A549 (cell line): Measurements from ENCODE around the gene HIF1AN. TPM values are rescaled to one million over a fixed set of nuclear protein-coding genes. Genes with fewer than 3 reads are reported as not detected.

Source experiments
- ATAC-seq, 2 experiments: fragments of 200-7000 bp in 1 of 2; fragments of >200 bp in 1 of 2; cut with Nextera tagmentation in 1 of 2; cut with Tn5 transposase in 1 of 2; 3 replicates each; pipeline versions ENCODE4 v1.8.0 to v1.9.1; 2018 to 2020; ENCODE audit warnings: mild to moderate bottlenecking in 1 of 2, moderate library complexity in 1 of 2
- CTCF ChIA-PET: fragments of 300-600 bp; sonication (Branson Sonifier 250); formaldehyde crosslinking; extraction: SDS; loops from one replicate; lab custom pipeline; 2021; ENCODE audit warnings: antibody characterized with exemption, inconsistent platforms; lab: Yijun Ruan, JAX
- POLR2A ChIA-PET: fragments of 350-600 bp; formaldehyde crosslinking; extraction: SDS; loops from one replicate; lab custom pipeline; 2021; ENCODE audit warnings: antibody characterized with exemption, inconsistent platforms; lab: Yijun Ruan, JAX
- DNase-seq, 2 experiments: peaks; one replicate each; pipeline versions ENCODE4 v3.0.0 to v3.0.0-alpha.2; 2011 to 2016; ENCODE audit warnings: low read depth in 1 of 2, low spot score in 1 of 2
- FAIRE-seq: peaks from 2 replicates; lab custom pipeline; 2011; peaks lifted over from hg19 to GRCh38; lab: Jason Lieb, UNC
- H3K27ac ChIP-seq, 2 experiments: fragments of >200 bp; sonication (Bioruptor Twin); formaldehyde crosslinking; 3 replicates each; pipeline ENCODE4 v1.5.1; 2016 to 2017
- H3K4me1 ChIP-seq: fragments of >200 bp; sonication (Bioruptor Twin); formaldehyde crosslinking; 3 replicates; pipeline ENCODE4 v1.6.1; 2016
- H3K4me2 ChIP-seq: fragments of >200 bp; sonication (Bioruptor Twin); formaldehyde crosslinking; 3 replicates; pipeline ENCODE4 v1.6.1; 2016
- H3K4me3 ChIP-seq: fragments of >200 bp; sonication (Bioruptor Twin); formaldehyde crosslinking; 3 replicates; pipeline ENCODE4 v1.5.1; 2016
- H3K9me3 ChIP-seq: fragments of >200 bp; sonication (Bioruptor Twin); formaldehyde crosslinking; 3 replicates; pipeline ENCODE4 v1.6.1; 2016
- CBX2 ChIP-seq: fragments of 200-600 bp; sonication (generic); IDR thresholded peaks from 2 replicates; pipeline ENCODE4 v1.6.1; 2016; ENCODE audit warnings: low read depth, mild to moderate bottlenecking, borderline replicate concordance
- CBX8 ChIP-seq: fragments of 200-600 bp; sonication (generic); IDR thresholded peaks from 2 replicates; pipeline ENCODE4 v1.6.1; 2016
- CEBPB ChIP-seq, 2 experiments: fragments of >200 bp in 1 of 2; sonication (Bioruptor Twin) in 1 of 2; formaldehyde crosslinking in 1 of 2; IDR thresholded peaks; 2 replicates each; pipeline ENCODE4 v1.6.1; 2012 to 2016
- CHD2 ChIP-seq: fragments of 150-350 bp; IDR thresholded peaks from 2 replicates; pipeline ENCODE4 v1.6.1; 2014; ENCODE audit warnings: low read length; ENCODE audit not compliant: partially characterized antibody
- CHD4 ChIP-seq: fragments of 200-600 bp; sonication (generic); IDR thresholded peaks from 2 replicates; pipeline ENCODE4 v1.6.1; 2016; ENCODE audit warnings: antibody characterized with exemption, mild to moderate bottlenecking, borderline replicate concordance
- EHF ChIP-seq: fragments of 250-450 bp; sonication (Bioruptor Pico); IDR thresholded peaks from 2 replicates; pipeline ENCODE4 v1.5.0; 2020; ENCODE audit warnings: mild to moderate bottlenecking
- EP300 ChIP-seq, 2 experiments: fragments of >200 bp; sonication (Bioruptor Twin); formaldehyde crosslinking; IDR thresholded peaks; 2 replicates in 1 of 2; 3 replicates in 1 of 2; pipeline ENCODE4 v1.6.1; 2016 to 2017
- FOSB ChIP-seq: fragments of 250-450 bp; sonication (Bioruptor Pico); IDR thresholded peaks from 2 replicates; pipeline ENCODE4 v1.5.0; 2020; ENCODE audit warnings: mild to moderate bottlenecking, moderate library complexity
- FOSL2 ChIP-seq, 2 experiments: fragments of 450-650 bp in 1 of 2; fragments of >200 bp in 1 of 2; sonication (Bioruptor Twin) in 1 of 2; formaldehyde crosslinking; IDR thresholded peaks; 2 replicates each; pipeline versions ENCODE4 v1.5.0 to v1.6.1; 2016 to 2020; ENCODE audit warnings: mild to moderate bottlenecking in 1 of 2, moderate library complexity in 1 of 2
- HDAC2 ChIP-seq: fragments of 200-600 bp; sonication (generic); IDR thresholded peaks from 2 replicates; pipeline ENCODE4 v1.6.1; 2016
- HOXA7 ChIP-seq: fragments of 250-450 bp; sonication (Bioruptor Pico); IDR thresholded peaks from 2 replicates; pipeline ENCODE4 v1.5.0; 2020; ENCODE audit warnings: mild to moderate bottlenecking, moderate library complexity
- HOXB5 ChIP-seq: fragments of 250-450 bp; sonication (Bioruptor Pico); IDR thresholded peaks from 2 replicates; pipeline ENCODE4 v1.5.0; 2020; ENCODE audit warnings: mild to moderate bottlenecking, moderate library complexity
- JUNB ChIP-seq: fragments of >200 bp; sonication (Bioruptor Twin); formaldehyde crosslinking; IDR thresholded peaks from 2 replicates; pipeline ENCODE4 v1.6.1; 2016
- KDM1A ChIP-seq: fragments of 200-600 bp; sonication (generic); IDR thresholded peaks from 2 replicates; pipeline ENCODE4 v1.6.1; 2016; ENCODE audit warnings: low read depth, mild to moderate bottlenecking
- MYC ChIP-seq: IDR thresholded peaks from 2 replicates; pipeline ENCODE4 v1.6.1; 2012; ENCODE audit warnings: mild to moderate bottlenecking, inconsistent platforms, low read length, improper control_type of control experiment, borderline replicate concordance
- NPAS2 ChIP-seq: fragments of 250-450 bp; sonication (Bioruptor Pico); IDR thresholded peaks from 2 replicates; pipeline ENCODE4 v1.8.0; 2022; ENCODE audit warnings: mild to moderate bottlenecking, moderate library complexity, borderline replicate concordance
- PHF8 ChIP-seq: fragments of 200-600 bp; sonication (generic); IDR thresholded peaks from 2 replicates; pipeline ENCODE4 v1.6.1; 2016; ENCODE audit warnings: low read depth, mild to moderate bottlenecking, antibody characterized with exemption, moderate library complexity, borderline replicate concordance
- POLR2AphosphoS2 ChIP-seq: conservative IDR thresholded peaks from 2 replicates; pipeline ENCODE4 v1.6.1; 2012; ENCODE audit warnings: low read length, improper control_type of control experiment, inconsistent platforms
- RARB ChIP-seq: fragments of 250-450 bp; sonication (Bioruptor Pico); IDR thresholded peaks from 2 replicates; pipeline ENCODE4 v1.8.0; 2021; ENCODE audit warnings: mild to moderate bottlenecking, moderate library complexity
- RFX5 ChIP-seq: fragments of 450-650 bp; IDR thresholded peaks from 2 replicates; pipeline ENCODE4 v1.7.1; 2014; ENCODE audit warnings: antibody characterized with exemption, mild to moderate bottlenecking, moderate library complexity
- TP53 ChIP-seq: fragments of 250-450 bp; sonication (Bioruptor Pico); IDR thresholded peaks from 2 replicates; pipeline ENCODE4 v1.5.0; 2021; ENCODE audit warnings: mild to moderate bottlenecking, moderate library complexity
- ZNF302 ChIP-seq: fragments of 250-450 bp; sonication (Bioruptor Pico); IDR thresholded peaks from 2 replicates; pipeline ENCODE4 v1.9.0; 2021; ENCODE audit warnings: inconsistent platforms, mild to moderate bottlenecking, moderate library complexity
- WGBS: methylation state at CpG from one replicate; pipeline ENCODE4 v1.1.6; 2017; ENCODE audit errors: missing lambda C conversion rate; 5-methylcytosine and 5-hydroxymethylcytosine counted together
- polyA plus RNA-seq, 4 experiments: library from polyadenylated mRNA; depleted of rRNA in 3 of 4; stranded (reverse); fragments of >200 nt; fragmentation: RNase III in 1 of 4; extraction: RNeasy Plus Mini Kit Qiagen cat#74134 plus additional on column Dnase treatment in 1 of 4; gene quantifications; 2 replicates in 3 of 4; 3 replicates in 1 of 4; pipeline ENCODE4 v1.2.3, GENCODE V29; 2011 to 2017
- TF ChIP-seq, protein P1 (sequence below): fragments of 250-450 bp; sonication (Bioruptor Pico); IDR thresholded peaks from 2 replicates; pipeline ENCODE4 v1.5.0; 2021; ENCODE audit warnings: mild to moderate bottlenecking, moderate library complexity, borderline replicate concordance
- TF ChIP-seq, protein P2 (sequence below): IDR thresholded peaks from 2 replicates; pipeline ENCODE4 v1.6.1; 2012; ENCODE audit warnings: low read depth, borderline replicate concordance
- TF ChIP-seq, protein P3 (sequence below): IDR thresholded peaks from 2 replicates; pipeline ENCODE4 v1.6.1; 2012

The HIF1AN gene
- polyA plus RNA-seq, 2 of the 4 experiments (the other 2 are of a cell fraction) = 15.3 to 21.6 TPM

DNA sequence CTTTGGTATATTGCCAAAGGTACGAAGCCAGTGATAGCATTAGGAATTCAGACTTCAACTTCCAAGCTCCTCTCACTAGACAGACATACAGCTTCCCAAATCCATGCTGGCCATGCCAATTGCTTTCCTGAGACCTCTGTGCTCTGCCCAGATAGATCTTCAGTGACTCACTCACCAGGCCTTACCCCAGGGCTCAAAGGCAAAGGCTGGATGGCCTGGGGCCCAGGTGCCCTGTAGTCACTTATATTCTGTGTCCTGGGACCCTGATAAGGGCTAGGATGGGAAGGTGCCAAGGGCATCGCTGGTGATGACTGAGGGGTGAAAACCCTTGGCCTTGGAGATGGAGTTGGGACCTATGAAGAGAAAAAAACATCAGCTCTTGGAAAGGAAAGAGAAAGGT is 45.2 kb upstream of the HIF1AN start:
- FAIRE-seq (no peak), ATAC-seq (no peak), DNase-seq (no peak)
- Histone ChIP-seq H3K4me2 (no peak overlapping the region), H3K27ac (no peak overlapping the region), H3K9me3 (no peaks in the 10 kb centered on the region), H3K4me1 (no peaks in the 10 kb centered on the region), H3K4me3 (no peak overlapping the region)
- WGBS = 58% methylated on average over 2 of the region's 2 CpGs
- POLR2A ChIA-PET = no interaction called here
- TF ChIP-seq CHD4 = no peak
- TF ChIP-seq EP300 (IDR thresholded peaks at IDR 0.05) = no peak
- TF ChIP-seq EHF (CRISPR knock-in tag) = no peak
- TF ChIP-seq JUNB = no peak
- TF ChIP-seq CHD2 = no peak
- CTCF ChIA-PET = interaction anchor here (0.9 to 25.5 kb wide), 4 partner anchors 8 to 56 kb away, joined by 3 to 381 read pairs (median 86); partner anchors contain the start of gene SEC31B

DNA sequence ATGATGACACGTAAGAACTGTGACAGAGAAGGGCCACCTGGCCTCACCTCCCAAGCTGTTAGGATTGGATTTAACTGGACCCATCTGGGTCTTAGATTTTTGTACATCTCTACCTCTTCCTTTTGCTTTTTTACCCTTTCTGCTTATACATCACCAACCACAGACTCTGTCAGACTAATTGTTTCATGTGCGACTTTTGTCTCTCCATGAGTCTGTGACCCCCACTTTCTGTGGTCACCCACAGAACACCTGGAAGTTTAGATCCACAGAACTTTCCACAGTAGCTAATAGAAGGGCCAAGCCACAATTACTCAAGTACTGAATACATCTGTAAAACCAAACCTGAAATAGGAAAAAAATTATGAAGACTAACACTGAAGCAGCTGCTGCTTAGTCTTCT is 39.2 kb upstream of the HIF1AN start:
- ATAC-seq (no peak), FAIRE-seq (no peak), DNase-seq (no peak)
- ChIA-PET POLR2A (no interaction called here), CTCF (interaction anchor here (1.7 to 25.5 kb wide), 3 partner anchors 14 to 63 kb away, joined by 14 to 381 read pairs (median 169); partner anchors contain the start of gene SEC31B)
- WGBS = 86% methylated on average over 2 of the region's 2 CpGs
- no peak for TF ChIP-seq MYC
- TF ChIP-seq ZNF302 = no peak
- no peak for TF ChIP-seq KDM1A
- TF ChIP-seq, protein P1, sequence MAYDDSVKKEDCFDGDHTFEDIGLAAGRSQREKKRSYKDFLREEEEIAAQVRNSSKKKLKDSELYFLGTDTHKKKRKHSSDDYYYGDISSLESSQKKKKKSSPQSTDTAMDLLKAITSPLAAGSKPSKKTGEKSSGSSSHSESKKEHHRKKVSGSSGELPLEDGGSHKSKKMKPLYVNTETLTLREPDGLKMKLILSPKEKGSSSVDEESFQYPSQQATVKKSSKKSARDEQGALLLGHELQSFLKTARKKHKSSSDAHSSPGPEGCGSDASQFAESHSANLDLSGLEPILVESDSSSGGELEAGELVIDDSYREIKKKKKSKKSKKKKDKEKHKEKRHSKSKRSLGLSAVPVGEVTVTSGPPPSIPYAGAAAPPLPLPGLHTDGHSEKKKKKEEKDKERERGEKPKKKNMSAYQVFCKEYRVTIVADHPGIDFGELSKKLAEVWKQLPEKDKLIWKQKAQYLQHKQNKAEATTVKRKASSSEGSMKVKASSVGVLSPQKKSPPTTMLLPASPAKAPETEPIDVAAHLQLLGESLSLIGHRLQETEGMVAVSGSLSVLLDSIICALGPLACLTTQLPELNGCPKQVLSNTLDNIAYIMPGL (CRISPR knock-in tag) = no peak
- TF ChIP-seq POLR2AphosphoS2 = no peak
- TF ChIP-seq, protein P2, sequence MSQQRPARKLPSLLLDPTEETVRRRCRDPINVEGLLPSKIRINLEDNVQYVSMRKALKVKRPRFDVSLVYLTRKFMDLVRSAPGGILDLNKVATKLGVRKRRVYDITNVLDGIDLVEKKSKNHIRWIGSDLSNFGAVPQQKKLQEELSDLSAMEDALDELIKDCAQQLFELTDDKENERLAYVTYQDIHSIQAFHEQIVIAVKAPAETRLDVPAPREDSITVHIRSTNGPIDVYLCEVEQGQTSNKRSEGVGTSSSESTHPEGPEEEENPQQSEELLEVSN = no peak
- no peaks in the 10 kb centered on the region for H3K9me3 ChIP-seq
- no peak overlapping the region for H3K27ac ChIP-seq
- no peak overlapping the region for H3K4me2 ChIP-seq
- no peaks in the 10 kb centered on the region for H3K4me1 ChIP-seq
- no peak overlapping the region for H3K4me3 ChIP-seq

DNA sequence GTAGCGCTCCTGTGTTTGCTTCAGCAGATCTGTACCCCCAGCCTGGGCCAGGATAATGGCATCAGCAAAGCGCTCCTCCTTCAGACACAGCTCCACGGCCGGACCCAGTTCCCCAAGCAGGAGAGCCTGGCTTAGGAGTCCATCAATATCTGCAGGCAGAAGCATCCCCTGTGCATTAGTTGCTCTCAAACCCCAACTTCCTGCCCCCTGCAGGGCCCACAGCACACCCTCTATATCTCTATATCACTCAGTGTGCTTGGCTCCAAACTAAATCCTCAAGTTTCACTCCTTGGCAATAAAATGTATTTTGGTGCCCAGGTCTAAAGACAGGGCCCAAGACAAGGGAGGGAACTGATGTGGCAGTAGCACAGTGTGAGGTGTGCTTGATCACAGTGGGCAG is 37.7 kb upstream of the HIF1AN start:
- WGBS = 86% methylated on average over 4 of the region's 4 CpGs
- FAIRE-seq (no peak), DNase-seq (no peak), ATAC-seq (no peak)
- Histone ChIP-seq H3K27ac (no peak overlapping the region), H3K4me3 (no peak overlapping the region), H3K4me2 (no peak overlapping the region), H3K4me1 (no peaks in the 10 kb centered on the region), H3K9me3 (no peaks in the 10 kb centered on the region)
- CTCF ChIA-PET = interaction anchor here (0.7 to 25.5 kb wide), 5 partner anchors 15 to 159 kb away, joined by 5 to 381 read pairs (median 169); partner anchors contain the start of gene SEC31B
- POLR2A ChIA-PET = no interaction called here
- no peak for TF ChIP-seq HOXB5 (CRISPR knock-in tag)
- TF ChIP-seq FOSL2 (IDR thresholded peaks at IDR 0.05) = no peak
- no peak for TF ChIP-seq FOSL2 (CRISPR knock-in tag; IDR thresholded peaks at IDR 0.05)
- TF ChIP-seq RFX5 = no peak
- no peak for TF ChIP-seq CBX2
- no peak for TF ChIP-seq CBX8
- no peak for TF ChIP-seq FOSB (CRISPR knock-in tag)
- no peak for TF ChIP-seq CEBPB (IDR thresholded peaks at IDR 0.05)
- TF ChIP-seq, protein P3, sequence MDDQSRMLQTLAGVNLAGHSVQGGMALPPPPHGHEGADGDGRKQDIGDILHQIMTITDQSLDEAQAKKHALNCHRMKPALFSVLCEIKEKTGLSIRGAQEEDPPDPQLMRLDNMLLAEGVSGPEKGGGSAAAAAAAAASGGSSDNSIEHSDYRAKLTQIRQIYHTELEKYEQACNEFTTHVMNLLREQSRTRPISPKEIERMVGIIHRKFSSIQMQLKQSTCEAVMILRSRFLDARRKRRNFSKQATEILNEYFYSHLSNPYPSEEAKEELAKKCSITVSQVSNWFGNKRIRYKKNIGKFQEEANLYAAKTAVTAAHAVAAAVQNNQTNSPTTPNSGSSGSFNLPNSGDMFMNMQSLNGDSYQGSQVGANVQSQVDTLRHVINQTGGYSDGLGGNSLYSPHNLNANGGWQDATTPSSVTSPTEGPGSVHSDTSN = no peak
- no peak for TF ChIP-seq HOXA7 (CRISPR knock-in tag)
- TF ChIP-seq, protein P1 (CRISPR knock-in tag) = no peak
- TF ChIP-seq TP53 (CRISPR knock-in tag) = no peak
- TF ChIP-seq, protein P2 = no peak
- no peak for TF ChIP-seq RARB
- TF ChIP-seq PHF8 = no peak
- TF ChIP-seq HDAC2 = no peak
- no peak for TF ChIP-seq NPAS2 (CRISPR knock-in tag)
